Left hindlimb (tissue), 1 donor: ENCODE results near the gene RTN4RL2.

Experiments used
- DNase-seq: peaks from one replicate; pipeline ENCODE4 v3.0.0-alpha.2; 2018

RTN4RL2 gene

DNA sequence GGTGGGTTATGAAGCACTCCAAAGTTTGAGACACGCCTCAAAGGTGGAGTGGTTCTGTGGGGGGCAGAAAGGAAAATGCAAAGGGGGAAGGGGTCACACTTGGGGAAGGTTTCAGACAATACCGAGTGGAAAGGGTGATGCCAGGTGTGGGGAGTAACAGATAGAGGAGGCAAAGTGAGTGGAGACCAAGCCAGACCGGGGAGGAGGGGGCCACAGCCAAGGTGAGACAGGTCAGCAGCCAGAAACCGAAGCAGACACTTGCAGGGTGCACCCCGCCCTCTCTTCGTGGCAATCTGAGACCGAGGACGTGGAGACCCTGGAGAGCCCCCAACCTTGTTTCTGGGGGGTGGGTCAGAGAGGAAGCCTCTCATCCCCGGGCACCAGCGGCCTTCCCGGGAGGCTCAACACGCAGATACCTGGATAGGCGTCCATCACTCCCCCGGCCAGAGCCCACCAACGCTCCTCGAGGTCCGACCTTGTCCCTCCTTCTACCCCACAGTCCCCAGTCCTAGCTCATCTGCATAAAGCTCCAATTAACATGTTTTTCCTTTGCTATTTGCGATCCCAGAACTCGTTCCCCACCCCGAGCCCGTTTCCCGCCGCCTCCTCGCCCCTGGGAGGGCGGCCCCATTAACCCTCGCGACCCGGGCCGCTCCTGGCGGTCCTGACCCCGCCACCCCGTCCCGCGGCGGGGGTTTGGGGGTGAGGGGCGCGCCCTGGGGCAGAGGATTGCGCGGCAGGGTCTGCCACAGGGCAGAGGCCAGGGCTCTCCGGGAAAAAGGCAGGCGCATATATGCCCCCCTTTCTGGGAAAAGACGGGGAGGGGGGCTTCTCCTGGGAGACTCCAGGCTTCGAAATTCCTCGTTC is 21.8 kb downstream of the RTN4RL2 start:
- no peak for DNase-seq

DNA sequence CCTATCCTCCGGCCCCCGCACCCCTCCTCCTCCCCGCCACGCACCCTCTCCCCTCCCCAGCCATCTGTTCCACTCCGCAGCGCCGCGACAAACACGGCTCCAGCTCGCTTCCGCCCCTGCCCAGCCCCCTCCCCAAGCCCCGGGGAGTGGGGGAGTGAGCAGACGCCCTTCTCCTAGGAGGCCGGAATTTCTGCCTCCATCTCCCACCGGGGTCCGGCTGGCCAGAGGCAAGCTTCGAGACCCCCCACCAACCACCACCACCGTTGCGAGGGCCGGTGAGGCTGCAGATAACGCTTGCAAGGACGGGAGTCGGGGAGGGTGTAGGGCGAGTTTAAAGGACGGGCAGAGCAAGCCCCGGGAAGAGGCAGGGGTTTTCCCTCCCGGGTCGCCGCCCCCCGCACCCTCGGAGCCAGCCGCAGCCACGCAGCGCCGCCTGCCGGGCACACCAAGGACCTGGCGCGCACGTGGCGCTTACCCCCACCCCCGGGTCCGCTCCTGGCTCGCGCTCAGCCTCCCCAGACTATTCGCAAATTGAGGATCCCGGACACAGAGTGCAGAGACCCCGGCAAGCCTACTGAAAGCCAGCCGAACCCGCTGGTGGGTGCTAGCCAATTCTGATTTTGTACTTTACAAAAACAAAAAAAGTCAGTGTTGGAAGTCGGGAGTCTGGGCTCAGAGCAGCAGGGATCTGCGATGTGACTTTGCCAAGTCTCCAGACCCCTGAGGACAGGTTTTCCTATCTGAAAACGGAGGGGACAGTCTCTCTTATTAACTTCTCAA is 22.6 kb downstream of the RTN4RL2 start:
- DNase-seq: peak; percentile 69

GRCh38 chr11:57483562-57483918 is 23.2 kb downstream of the RTN4RL2 start:
- no peak for DNase-seq

DNA sequence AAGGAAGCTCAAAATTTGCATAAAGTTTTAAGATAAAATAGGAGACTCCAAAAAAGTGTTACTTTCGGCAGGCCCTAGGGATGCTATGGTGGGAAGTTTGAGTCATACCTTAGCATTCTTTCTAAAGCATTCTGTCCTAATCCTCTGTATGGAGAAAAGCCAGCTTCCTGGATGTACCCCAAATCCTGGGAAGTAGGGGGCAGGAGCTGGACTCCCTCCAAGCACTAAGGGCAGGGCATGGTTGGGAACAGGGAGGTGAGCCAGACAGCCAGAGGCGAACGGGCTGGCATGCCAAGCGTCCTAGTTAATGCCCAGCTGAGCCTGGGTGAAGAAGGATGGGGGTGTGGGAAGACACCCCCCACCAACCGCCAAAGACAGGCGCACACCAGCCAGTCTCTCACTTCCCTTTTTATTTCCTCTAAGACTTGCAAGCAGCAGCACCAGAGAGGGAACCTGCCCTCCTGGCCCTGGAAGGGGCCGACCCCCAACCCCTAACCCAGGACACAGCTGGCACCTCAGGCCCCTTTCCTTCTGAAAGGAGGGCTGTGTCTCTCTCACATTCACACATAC is 23.9 kb downstream of the RTN4RL2 start:
- no peak for DNase-seq

DNA sequence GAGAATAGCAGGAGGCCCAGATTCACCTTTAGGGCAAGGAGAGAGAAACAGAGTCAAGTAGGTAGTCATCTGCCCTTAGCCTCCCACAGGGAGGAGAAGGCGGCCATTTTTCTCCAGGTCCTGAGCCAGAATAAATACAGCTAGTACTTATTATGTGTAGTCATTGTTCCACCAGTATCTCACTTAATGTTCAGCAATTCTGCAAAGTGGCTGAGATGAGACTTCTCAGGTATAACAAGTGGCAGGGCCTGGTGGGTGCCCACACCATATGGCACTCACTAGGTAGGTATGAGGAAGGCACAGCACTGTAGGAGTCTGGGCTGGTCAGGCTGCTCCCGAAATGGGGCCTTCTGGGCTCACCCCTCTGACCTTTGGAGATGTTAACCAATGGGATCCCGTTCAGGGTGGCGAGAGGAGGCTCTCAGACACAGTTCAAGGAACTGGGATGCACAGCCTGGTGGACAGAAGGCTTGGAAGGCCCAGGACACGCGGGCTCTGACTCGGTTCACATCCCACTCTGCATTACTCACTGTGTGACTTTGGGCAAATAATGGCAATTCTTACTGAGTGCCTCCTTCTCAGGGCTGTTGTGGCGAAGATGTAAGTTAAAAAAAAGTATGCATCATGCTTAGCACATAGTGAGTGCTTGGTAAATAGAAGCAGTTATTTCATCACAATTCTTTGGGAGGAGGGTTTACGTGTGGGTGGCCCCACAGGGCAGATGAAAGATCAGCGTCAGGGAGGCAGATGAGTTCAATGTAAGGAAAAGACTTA is 25.1 kb downstream of the RTN4RL2 start:
- DNase-seq: no peak

DNA sequence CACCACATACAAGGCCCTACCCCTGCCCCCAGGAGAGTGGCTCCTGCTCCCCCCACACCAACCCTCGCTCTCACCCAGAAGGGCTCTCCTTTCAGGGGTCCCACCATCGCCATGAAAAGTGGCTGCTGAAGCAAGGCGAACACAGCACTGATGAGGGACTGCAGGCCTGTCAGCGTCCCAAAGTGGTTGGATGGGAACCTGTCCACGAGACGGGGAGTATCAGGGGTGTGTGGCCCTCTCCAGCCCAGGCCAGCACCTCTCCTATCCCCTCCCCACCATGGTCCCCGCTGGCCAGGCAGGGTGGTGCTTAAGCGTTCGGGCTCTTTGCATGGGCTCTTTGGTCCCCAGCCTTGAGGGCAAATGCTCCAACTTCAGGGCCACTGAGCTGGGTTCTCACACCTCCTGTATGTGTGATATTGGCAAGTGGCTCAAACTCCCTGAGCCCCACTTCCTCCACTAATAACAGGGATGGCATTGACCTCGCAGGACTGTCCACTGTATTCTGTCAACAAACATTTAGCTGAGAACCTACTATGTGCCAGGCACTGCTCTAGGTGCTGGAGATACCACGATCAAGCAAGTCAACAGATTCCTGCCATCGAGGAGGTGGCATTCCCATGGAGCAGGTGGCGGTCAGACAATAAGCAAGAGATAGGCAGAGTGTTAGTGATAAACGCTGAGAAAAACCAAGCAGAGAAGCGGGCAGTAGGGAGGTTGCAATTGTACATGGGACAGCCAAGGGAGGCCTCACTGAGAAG is 26.9 kb downstream of the RTN4RL2 start:
- DNase-seq: no peak

DNA sequence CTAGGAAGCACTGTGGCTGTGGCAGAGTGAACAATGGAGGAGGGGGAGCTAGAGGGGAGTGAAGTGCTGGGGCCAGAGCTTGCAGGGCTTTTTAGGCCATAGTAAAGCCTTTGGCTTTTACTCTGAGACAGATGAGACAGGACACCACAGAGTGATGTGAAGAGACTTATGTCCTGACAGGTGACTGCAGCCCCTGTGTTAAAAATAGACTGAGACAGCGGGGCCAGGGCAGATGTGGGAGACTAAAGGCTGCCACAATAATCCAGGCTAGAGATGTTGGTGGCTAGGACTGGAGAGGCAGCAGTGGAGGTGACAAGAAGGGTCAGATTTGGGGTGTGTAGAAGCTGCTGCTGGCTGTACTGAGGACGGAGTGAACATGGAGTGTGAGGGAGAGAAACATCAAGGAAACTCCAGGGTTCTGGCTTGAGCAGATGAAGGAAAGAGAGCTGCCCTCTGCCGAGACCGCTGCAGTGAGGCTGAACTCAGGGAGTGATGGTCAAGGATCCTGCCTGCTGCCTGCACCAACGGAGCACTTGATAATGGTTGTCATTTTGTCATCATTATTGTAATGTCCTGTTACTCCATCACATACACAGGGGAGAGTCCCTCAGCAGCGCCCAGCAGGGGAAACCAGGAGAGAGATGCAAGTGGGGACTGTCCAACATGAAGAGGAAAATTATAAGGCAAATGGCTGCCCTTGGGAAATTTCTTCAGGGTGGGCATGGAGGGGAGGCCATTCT is 27.8 kb downstream of the RTN4RL2 start:
- no peak for DNase-seq

GRCh38 chr11:57490456-57491248 is 30.3 kb downstream of the RTN4RL2 start:
- DNase-seq: no peak

- no peak for DNase-seq
Observed at GRCh38 chr11:57491371-57492061, 31.2 kb downstream of the RTN4RL2 start.

DNA sequence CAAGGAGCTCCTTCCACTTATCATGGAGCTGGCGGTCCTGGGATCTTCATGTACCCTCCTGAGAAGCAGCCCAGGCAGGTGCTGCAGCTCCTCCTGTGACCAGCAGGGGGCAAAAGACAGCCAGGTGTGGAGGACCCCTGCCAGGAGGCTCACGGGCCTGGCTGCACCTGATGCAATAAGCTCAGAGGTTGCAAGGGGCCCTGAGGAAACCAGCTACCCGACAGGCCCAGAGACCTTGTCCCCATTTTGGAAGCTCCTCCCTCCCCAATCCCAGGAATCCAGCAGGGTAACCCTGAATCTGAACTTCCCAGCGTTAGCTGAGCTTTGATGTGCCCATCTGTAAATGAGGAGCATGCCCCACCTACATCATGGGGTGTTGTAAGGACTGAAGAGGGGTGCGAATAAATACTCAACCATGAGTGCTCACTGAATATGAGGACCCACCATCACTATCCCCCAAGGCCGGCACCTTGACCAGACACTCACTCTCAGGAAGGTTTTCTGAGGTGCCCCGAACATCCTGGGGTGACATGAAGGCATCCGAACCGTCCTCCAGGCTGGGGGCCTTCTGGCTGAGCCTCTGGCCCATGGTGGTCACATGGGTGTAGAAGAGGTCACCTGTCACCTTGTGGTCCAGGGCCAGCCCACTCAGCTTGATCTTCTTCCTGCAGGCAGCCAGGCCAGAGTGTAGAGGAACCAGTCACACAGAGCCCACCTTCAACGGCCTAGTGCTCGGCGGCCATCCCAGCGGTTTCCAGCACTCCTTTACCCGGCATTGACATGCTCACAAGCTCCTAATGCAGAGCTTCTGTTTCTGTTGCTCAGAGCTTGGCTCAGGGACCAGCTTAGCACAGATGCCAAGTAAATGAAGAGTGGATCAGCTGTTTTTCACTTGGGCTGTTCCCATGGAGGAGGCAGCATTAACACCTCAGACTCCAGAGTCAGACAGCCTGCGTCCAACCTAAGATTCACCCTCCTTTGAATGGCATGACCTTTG is 33.5 kb downstream of the RTN4RL2 start:
- DNase-seq: peak; percentile 51

- DNase-seq: no peak
Observed at GRCh38 chr11:57496109-57496820, 35.9 kb downstream of the RTN4RL2 start.

DNA sequence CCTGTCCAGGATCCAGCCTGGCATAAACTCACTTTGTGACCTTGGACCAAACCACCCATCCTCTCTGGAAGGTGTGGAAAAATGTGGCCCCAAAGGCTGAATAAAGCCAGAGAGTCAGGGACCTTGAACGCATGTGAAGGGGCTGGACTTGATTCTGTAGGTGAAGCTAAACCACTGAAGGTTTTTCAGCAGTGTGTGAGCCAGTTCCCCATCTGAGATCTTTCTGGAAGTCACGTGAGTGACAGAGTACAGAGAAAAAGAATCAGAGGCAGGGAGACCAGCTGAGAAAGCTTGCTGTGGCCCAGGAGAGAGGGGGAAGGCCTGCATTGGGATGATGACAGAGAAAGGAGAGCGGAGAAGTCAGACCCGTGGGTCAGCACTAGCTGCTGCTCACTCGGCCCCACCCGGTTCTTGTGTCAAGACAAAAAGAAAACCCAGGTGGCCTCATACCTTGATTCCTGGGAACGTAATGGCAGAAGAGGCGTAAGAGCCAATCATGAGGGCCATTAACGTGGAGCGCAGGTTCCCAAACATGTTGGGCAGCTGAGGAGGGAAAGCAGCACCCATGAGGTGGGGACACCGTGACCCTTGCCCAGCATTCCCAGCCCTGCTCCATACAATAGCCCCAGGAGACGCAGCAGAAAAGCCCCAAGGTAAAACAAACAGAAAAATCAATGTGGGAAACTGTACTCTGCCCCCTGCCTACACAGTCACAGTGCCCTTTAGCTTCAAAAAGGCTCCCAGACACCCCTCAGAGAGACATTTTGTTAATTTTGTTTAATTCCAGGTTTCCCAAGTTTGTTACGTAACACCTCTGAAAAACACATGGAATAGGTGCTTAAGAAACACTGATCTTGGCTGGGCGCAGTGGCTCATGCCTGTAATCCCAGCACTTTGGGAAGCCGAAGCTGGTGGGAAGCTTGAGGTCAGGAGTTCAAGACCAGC is 37.2 kb downstream of the RTN4RL2 start:
- no peak for DNase-seq

GRCh38 chr11:57498540-57498939 is 38.2 kb downstream of the RTN4RL2 start:
- DNase-seq: no peak

- DNase-seq: peak; percentile 93
Observed at GRCh38 chr11:57499413-57499982, 39.2 kb downstream of the RTN4RL2 start.

DNA sequence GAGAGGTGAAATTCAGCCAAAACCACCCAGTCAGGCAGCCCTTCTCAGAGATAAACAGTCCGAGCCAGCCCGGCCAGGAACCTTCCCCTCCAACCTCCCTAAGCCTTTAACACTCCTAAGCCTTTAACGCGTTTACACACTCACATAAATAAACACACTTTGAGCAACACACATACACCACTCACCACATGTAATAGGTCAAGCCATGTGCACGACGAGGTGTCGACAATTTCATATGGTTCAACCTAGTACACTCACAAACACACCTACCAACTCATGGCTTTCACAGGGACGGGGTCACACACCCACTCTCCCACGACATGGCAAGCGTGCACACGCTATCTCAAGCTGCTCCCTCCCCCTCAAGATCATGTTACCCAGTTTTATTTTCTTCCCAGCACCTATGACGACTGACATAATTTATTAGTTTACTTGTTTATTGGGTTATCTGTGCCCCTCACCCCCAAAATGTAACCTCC is 39.7 kb downstream of the RTN4RL2 start:
- no peak for DNase-seq

- no peak for DNase-seq
Observed at GRCh38 chr11:57500515-57500914, 40.2 kb downstream of the RTN4RL2 start.
